NCI-H82 treated with DMSO at 0.1 percent for 48 hours (cell line): ENCODE results near the gene DOHH.
"Not testable (repeated sequence)": the region's sequence is repeated elsewhere in the genome, so short reads cannot be mapped to it uniquely, and the experiment has no call there.

Experiments
- DNase-seq: peaks from one replicate; lab custom pipeline; 2025; ENCODE audit not compliant: unreplicated experiment; lab: John Stamatoyannopoulos, UW

The DOHH gene

DNA sequence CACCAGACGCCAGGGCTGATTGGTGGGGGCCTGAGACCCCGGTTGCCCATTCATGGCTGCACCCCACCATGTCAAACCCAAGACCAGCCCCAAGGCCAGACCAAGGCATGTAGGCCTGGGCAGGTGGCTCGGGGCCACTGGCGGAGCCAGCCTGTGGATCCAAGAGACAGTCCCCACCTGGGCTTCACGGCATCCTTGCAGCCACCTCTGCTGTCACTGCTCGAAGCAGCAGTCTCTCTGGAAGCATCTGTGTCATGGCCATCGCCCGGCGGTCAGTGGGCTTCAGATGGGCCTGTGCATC is 34.7 kb upstream of the DOHH start:
- DNase-seq, result no peak

DNA sequence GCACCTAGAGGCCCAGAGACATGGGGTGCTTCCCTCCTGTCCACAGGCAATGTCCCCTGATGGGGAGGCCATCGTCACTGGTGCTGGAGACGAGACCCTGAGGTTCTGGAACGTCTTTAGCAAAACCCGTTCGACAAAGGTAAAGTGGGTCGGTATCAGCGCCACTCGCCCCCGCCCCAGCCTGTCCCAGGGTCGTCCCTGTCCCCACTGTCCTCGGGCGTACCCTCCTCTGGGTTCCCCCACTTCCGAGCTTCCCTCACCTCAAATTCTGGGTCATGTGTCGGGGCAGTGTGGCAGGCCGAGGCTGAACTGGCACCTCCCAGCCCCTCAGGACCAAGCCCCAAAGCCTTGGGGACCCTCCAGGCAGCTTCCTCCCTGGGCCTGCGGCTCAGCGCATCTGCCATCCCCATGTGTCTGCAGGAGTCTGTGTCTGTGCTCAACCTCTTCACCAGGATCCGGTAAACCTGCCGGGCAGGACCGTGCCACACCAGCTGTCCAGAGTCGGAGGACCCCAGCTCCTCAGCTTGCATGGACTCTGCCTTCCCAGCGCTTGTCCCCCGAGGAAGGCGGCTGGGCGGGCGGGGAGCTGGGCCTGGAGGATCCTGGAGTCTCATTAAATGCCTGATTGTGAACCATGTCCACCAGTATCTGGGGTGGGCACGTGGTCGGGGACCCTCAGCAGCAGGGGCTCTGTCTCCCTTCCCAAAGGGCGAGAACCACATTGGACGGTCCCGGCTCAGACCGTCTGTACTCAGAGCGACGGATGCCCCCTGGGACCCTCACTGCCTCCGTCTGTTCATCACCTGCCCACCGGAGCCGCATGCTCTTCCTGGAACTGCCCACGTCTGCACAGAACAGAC is 34.1 kb upstream of the DOHH start:
- DNase-seq, result no peak

DNA sequence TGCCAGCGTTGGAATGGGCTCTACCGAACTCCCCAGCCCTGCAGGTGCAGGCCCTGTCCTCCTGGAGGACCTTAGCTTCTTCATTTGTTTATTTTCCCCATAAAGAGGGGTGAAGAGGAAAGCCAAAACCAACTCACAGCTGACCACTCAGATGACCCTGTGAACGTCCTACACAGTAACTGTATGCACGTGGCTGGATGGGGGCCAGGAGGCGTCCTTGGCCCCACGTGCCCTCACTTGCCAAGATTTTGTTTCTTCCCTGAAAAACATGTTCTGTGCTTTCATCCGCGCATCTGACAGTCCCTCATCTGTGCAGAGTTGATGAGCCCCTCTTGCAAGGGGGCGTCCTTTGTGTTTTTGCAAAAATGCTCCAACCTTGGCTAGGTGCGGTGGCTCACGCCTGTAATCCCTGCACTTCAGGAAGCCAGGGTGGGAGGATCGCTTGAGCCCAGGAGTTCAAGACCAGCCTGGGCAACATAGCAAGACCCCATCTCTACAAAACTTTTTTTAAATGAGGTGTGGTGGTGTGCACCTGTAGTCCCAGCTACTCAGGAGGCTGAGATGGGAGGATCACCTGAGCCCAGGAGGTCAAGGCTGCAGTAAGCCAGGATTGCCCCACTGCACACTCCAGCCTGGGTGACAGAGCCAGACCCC is 33.2 kb upstream of the DOHH start:
- DNase-seq, result no peak

DNA sequence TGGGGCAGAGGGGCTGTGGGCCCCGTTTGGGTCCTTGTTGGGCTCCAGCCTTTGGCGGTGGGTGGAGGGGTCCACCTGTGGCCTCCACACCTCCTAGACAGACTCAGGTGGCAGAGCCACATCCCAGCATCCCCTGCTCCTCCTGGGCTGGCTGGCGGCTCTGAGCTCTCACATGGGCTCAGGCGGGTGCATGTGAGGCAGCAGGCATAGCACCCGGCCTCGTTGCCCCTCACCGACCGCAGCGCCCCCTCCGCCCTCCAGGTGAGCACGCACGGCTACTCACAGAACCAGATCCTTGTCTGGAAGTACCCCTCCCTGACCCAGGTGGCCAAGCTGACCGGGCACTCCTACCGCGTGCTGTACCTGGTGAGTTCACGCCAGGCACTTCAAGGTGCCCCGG is 32.6 kb upstream of the DOHH start:
- no peak for DNase-seq

DNA sequence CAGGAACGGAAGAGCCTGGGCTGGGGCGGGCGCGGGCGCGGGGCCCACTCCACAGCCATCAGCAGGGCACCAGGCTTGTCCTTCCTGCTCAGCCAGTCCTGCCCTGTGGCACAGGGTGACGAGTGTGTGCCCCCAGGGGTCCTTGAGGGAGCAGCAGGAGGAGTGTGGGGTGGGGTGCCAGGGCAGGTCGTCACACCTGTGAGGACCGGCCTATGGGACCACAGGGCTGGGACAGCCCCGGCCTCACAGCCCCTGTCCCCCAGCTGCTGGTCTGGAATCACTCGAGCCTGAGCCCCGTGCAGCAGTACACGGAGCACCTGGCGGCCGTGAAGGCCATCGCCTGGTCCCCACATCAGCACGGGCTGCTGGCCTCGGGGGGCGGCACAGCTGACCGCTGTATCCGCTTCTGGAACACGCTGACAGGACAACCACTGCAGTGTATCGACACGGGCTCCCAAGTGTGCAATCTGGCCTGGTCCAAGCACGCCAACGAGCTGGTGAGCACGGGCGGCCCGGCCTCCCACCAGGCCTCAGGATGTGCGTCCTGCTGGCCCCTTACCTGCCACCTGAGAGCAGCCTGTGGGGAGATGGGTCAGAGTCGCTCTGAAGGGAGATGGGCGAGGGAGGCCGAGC is 31.8 kb upstream of the DOHH start:
- no peak for DNase-seq

DNA sequence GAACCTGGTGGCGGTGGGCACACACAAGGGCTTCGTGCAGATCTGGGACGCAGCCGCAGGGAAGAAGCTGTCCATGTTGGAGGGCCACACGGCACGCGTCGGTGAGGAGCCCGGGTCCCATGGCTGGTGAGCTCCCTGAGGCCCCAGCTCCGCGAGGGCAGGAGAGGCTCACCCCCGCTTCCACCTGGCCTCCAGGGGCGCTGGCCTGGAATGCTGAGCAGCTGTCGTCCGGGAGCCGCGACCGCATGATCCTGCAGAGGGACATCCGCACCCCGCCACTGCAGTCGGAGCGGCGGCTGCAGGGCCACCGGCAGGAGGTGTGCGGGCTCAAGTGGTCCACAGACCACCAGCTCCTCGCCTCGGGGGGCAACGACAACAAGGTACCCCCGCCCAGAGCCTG is 31.2 kb upstream of the DOHH start:
- no peak for DNase-seq

DNA sequence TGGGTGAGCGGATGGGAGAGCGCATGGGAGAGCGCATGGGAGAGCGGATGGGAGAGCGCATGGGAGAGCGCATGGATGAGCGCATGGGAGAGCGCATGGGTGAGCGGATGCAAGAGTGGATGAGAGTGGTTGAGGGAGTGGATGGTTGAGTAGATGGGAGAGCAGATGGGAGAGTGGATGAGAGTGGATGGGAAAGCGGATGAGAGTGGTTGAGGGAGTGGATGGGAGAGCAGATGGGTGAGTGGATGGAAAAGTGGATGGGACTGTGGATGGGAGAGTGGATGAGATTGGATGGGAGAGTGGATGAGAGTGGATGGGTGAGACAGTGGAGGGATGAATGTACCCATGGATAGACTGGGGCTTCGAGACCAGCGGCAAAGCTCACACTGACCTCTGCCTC is 29.9 kb upstream of the DOHH start:
- no peak for DNase-seq

DNA sequence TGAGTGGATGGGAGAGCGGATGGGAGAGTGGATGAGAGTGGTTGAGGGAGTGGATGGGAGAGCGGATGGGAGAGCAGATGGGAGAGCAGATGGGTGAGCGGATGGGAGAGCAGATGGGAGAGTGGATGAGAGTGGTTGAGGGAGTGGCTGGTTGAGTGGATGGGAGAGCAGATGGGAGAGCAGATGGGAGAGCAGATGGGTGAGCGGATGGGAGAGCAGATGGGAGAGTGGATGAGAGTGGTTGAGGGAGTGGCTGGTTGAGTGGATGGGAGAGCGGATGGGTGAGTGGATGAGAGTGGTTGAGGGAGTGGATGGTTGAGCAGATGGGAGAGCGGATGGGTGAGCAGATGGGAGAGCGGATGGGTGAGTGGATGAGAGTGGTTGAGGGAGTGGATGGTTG is 28.8 kb upstream of the DOHH start:
- DNase-seq, result not testable (repeated sequence)

DNA sequence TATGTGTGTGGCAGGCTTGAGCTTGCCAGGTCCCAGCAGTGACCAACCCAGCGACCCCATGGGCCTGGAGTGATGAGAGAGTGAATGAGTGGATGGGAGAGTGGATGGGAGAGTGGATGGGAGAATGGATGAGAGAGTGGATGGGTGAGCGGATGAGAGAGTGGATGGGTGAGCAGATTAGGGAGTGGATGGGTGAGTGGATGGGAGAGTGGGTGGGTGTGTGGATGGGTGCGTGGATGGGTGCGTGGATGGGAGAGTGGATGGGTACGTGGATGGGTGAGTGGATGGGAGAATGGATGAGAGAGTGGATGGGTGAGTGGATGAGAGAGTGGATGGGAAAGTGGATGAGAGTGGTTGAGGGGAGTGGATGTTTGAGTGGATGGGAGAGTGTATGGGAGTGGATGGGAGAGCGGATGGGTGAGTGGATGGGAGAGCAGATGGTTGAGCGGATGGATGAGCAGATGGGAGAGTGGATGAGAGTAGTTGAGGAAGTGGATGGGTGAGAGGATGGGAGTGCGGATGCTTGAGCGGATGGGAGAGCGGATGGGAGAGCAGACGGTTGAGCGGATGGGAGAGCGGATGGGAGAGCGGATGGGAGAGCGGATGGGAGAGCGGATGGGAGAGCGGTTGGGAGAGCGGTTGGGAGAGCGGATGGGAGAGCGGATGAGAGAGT is 28.2 kb upstream of the DOHH start:
- DNase-seq, result no peak

DNA sequence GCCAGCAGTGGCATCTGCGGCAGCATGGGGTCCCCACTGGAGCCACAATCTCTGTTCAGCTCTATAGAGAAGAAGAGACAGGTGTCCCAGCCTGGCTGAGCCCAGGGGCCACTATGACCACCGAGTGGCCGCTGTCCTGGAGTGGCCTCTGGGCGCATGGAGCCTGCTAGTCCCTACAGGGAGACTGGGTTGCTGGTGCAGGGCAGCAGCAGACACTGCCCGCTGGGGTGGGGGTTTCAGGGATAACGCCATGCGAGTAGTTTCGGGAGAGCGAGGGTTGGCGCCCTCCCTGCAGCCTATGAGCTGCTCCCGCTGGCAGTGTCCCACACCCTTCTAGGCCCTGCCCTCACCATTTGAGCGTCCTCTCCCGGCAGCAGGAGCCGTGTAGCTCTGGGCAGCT is 27.6 kb upstream of the DOHH start:
- no peak for DNase-seq

DNA sequence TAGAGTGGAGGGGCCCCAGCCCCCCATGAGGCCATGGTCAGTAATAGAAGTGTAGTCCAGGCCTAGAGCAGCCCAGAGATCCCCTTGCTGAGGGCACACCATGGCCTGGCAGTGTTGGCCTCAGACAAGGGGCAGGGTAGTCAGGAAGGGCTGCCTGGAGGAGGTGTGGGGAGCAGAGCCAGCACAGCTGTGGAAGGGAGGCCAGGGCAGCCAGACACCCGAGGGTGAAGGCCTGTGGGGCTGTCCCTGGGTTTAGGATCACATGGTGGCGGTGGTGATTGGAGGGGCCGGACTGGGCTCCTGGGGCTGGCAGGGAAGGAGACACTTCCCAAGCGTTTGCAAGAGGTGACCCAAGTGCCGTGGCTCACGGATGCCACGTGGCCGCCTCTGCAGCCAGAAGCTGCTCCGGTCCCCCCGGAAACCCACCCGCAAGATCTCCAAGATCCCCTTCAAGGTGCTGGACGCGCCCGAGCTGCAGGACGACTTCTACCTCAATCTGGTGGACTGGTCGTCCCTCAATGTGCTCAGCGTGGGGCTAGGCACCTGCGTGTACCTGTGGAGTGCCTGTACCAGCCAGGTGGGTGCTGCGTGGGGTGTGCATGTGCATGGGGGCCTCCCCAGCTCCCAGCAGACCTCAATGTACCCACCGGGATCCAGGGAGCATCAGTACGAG is 26.9 kb upstream of the DOHH start:
- DNase-seq, result no peak

DNA sequence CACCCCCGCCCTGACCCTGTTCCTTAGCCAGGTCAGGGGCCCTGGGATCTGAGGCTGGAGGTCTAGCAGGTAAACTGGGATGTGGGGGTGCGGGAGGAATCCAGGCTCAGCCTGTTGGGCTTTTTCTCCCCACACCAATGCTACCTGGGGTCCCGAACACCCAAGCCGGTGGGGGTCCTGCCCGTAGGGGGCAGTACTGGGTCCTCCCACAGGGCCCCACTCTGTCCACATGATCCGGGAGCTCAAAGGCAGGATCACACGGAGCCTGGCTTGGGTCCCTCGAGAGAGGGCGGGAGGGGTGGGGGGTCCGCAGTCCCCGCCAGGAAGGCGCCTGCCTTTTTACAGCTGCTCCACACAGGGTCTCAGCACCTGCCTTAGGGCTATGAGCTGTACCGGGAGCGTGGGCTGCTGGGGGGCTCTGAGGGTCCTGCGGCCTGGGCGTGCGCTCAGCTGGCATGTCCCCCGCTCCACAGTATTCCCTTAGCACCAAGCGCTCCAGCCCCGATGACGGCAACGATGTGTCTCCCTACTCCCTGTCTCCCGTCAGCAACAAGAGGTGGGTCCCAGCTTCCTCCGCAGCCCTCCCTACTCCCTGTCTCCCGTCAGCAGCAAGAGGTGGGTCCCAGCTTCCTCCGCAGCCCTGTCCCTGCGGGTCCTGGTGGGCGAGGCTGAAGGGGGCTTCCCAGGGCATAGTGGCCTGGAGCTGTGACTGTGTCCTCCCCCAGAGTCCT is 26.2 kb upstream of the DOHH start:
- DNase-seq, result no peak

DNA sequence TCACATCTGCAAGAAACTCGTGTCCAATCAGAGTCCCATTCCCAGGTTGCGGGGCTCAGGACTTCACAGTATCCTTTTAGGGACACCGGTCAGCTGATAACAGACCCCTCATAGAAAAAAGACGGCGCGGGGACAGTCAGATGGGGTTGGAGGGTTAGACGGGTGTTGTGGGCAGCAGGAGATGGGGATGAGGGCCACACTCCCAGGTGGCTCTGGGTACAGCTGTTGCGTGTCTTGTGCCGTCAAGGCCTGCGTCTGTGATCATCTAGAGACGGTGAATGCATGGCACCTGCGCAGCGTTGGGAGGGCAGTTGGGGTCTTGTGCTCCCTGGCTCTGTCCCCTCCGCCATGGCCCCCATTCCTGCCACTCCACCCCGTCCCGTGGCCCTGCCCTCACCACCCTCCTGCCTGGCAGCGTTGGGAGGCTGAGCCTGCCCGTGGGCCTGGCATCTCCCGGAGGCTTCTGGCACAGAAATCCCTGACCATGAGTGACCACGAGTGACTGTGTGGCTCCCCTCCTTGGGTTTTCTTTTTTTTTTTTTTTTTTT is 24.5 kb upstream of the DOHH start:
- DNase-seq, result no peak

DNA sequence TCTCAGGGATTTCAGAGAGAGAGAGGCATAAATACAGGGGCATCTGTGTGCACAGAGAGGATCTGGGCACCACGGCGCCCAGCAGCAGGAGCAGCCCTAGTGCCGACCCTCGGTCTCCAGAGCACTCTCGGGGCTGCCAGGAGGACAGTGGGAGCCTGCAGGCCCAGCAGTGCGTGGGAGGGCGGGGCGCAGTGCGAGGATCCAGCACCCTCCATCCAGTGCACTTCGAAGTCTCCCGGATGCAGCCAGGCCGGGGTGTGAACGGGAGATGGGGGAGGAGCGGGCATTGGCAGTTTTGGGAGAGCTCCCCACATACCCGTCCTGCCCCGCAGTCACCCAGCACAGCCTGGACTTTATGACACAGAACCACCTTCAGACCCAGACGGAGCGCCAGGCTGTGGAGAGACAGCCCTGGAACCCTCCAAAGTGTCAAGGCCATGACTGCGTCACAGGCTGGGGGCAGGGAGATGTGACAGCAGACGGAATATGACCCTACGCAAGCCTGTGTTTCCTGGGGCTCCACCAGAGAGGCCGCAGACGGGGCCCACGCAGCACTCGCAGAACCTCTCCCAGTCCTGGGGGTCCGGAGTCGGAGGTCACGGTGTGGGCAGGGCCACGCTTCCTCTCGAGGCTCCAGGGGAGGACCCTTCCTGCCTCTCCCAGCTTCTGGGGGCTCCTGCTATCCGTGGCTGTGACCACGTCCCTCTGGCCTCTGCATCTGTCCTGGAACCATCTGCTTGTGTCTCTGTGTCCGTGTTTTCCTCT is 23.8 kb upstream of the DOHH start:
- DNase-seq, result no peak

DNA sequence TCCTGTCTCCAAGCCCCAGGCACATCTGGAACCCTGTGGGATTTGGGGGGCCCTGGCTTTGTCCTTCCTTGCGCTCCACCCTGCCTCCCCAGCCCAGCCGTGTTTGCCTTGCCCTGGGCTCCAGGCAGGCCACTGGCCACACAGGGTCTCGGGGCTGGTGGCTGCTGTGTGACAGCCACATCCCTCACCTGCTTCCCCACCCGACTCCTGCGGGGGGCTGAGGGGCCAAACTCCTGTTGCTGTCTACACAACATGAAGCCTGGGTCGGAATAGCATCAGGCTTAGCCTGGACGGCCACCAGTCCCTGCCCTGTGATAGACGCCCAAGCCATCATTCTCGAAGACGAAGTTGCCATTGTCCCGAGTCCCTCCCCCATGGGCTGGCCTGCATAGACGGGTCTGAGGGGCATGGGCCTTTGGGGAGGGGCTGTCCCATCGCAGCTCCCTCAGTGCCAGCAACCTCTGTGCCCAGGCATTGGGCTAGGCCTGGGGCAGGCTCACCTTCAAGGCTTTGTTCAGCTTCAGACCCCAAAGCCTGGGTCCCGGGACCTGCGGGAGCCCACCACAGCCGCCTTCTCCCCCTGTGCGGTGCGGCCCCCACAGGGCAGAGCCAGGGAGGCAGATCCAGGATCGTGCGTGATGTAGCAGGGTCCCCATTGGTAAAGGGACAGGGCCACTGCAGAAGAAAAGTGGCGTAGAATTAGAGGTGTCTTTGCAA is 23.0 kb upstream of the DOHH start:
- no peak for DNase-seq

DNA sequence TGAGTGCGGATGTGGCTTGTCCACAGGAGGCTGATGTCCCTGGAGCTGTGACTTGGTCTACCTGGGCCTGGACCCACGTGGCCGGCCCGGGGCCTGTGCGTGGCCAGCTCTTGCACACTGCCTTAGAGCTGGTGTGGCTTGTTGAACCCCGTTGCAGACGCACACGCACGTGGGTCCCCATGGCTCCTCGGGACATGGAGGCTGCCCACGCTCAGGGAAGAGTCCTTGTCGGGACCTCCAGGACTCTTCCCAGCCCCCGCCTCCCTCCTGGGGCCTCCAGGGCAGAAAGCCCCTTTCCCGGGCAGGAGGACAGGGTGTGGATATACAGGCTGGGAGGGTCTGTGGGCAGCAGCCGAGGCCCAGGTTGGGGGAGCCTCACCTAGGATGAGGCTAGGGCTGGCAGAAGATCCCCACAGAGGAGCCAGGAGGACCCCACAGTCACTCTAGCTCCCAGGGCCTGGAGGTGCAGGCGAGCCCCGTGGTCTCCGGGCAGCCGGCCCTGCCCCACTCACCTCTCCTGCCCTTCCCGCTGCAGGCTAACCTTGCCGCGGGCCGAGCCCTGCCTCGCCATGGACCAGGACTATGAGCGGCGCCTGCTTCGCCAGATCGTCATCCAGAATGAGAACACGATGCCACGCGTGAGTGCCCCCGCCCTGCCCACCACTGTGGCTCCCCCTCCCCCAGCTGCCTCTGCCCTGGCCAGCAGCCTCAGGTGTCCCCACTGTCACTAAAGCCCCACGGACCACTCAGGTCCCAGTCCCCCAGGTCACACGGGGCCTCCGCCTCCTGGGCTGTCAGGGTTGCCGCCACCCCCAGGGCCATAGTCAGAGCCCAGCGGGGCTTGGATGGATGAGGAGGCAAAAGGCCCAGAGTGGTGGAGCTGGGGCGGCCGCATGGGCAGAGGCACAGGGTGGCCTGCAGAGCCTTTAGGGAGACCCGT is 22.2 kb upstream of the DOHH start:
- DNase-seq, result no peak

DNA sequence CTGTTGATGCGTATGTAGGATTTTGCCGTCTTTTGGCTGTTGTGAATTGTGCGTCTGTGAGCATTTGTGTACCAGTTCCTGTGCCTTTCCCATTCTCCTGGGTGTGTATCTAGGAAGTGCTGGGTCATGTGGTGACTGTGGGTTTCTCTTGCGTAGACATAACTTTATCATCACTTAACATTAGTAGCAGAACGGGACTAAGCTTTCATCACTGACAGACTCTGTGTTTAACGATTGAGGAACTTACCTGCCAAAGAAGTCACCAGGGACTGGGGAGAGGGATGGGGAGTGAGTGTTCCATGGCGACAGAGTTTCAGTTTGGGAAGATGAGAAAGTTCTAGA is 20.6 kb upstream of the DOHH start:
- DNase-seq, result no peak
